AG08396 (cell line): ENCODE results near the gene KCTD3.
A peak's percentile ranks its signal among the peaks of the same experiment; 100 is the strongest.

Experiments
- DNase-seq: peaks from one replicate; pipeline ENCODE4 v3.0.0; 2012; ENCODE audit warnings: low spot score, mixed read lengths

The KCTD3 gene

GRCh38 chr1:215566556-215567490 is at the start of gene KCTD3:
KCTD3 (plus strand) TSS chr1:215567304; CDS start chr1:215567686, 382 bp downstream.
- peak; percentile 81 for DNase-seq

GRCh38 chr1:215517441-215517891 is 49.6 kb upstream of the KCTD3 start:
- DNase-seq, result no peak

GRCh38 chr1:215518594-215518993 is 48.5 kb upstream of the KCTD3 start:
- no peak for DNase-seq

GRCh38 chr1:215521279-215521678 is 45.8 kb upstream of the KCTD3 start:
- DNase-seq, result no peak

DNA sequence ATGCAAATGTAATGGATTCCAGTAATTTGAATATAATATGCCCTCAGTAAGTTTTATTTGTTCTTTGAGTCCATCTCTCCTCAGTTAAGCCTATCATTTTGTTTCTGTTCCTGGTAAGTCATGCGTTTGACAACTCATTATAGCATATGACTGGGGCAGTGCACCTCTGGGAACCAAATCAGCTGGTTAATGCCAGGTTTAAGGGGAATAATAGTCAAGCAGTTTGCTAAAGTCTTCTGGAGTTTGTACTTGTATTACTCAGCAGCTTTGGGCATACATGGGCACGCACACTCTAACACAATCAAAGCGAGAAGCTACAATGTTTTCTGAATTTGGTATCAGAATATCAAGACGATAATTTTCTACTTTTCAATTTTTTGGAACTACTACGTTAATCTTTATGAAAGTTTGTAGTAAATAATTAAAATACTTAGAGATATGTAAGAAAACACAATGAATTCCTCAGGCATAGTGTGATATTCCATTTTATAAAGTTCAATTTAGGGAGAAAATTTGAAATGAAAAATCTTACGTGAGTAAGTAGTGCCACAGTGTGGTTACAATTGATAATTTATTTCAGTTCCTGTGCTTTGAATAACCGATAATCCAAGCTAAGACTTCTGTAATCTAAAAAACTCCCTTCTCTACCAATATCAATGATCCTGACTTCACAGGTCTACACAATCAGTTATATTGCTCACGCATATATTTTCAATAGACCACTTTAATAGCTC is 43.8 kb upstream of the KCTD3 start:
- no peak for DNase-seq

DNA sequence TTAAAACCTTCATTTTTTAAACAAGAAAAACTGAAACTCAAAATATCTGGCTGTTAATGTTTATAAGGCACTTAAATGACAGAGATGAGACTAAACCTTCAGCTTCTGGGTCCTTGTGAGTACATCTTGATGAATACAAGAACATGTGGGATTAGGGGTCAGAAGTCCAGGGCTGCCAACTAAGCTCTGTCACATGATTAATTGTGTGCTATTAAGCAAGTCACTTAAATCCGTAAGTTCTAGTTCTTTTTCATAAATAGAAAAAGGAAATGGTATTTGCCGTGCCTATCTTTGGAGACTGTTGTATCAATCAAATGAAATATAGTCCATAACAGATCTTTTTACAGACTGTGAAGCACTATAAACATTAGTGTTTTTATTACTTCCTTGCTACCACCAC is 43.2 kb upstream of the KCTD3 start:
- DNase-seq, result no peak

GRCh38 chr1:215526147-215526845 is 40.8 kb upstream of the KCTD3 start:
- peak; percentile 16 for DNase-seq

GRCh38 chr1:215526846-215527151 is 40.3 kb upstream of the KCTD3 start:
- DNase-seq, result no peak

- DNase-seq, result no peak
Measured at GRCh38 chr1:215529111-215529510, 38.0 kb upstream of the KCTD3 start.

GRCh38 chr1:215529571-215529970 is 37.5 kb upstream of the KCTD3 start:
- DNase-seq, result no peak

DNA sequence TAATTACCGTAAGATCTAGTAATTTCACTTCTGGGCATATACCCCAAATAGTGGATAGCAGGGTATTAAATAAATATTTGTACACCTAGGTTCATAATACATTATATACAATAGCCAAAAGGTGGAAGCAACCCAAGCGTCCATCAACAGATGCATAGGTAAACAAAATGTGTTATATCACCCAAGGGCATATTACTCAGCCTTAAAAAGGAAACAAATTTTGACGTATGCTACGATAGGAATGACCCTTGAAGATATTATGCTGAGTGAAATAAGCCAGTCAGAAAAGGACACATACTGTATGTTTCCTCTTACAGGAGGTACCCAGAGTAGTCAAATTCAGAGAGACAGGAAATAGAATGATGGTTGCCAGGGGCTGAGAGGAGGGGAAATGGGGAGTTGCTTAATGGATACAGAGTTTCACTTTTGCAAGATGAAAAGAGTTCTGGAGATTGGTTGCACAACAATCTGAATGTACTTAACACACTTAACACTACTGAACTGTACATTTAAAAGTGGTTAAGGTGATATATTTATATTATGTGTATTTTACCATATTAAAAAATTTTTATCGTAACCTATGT is 36.6 kb upstream of the KCTD3 start:
- DNase-seq, result no peak

DNA sequence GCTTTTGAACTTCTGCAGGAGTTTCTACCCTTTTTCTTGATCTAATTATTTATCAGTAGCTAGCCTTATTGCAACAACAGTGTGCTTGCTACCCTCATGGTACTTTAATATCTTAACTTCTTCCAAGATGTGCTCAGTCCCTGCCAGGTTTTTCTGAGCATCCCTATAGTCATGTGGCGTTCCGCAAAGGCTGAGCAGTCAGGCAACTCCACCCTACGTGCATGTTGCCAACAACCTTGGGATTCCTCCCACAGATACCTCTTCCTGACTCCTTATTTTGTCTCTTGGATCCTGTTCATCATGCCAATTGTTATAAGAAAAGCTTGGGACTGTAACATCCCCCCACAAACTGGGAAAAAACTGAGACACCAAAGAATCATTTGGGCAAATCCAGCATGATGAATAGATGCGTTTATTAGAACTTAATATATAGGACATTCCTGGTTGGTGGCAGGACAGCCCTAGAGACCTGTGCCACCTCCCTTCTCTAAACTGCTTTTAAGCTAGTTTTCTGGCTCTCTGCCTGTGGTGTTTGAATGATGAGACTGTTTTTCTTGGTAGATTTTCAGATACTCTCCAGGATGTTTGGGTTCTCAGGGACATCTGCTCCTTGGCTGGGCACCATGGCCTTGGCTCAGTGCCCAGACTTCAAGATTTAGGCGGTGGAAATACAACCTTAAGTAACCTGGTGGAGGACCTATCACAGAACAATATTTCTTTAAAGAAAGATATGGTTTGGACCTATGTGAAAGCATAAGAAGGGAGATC is 27.1 kb upstream of the KCTD3 start:
- DNase-seq, result no peak

- DNase-seq, result no peak
Measured at GRCh38 chr1:215542301-215542700, 24.8 kb upstream of the KCTD3 start.

DNA sequence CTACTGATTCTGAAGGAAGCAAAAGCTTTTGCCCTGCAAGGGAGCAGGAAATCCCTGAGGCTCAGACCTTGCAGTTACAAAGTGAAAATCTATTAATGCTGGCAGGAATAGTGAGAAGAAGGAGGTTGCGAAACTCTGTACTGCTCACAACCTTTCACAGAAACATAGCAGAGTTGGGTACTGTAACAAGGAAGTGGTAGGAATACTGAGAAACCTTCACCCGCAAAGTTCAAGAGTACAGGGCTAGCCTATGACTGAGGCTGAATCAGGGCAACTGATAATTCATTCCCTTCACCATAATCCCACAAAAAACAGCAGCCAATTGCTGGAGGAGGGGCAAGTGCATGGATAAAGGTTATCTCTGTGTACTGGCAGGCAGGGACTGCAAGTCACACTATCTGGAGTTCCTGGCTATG is 23.9 kb upstream of the KCTD3 start:
- no peak for DNase-seq

GRCh38 chr1:215543806-215544205 is 23.3 kb upstream of the KCTD3 start:
- DNase-seq, result no peak

DNA sequence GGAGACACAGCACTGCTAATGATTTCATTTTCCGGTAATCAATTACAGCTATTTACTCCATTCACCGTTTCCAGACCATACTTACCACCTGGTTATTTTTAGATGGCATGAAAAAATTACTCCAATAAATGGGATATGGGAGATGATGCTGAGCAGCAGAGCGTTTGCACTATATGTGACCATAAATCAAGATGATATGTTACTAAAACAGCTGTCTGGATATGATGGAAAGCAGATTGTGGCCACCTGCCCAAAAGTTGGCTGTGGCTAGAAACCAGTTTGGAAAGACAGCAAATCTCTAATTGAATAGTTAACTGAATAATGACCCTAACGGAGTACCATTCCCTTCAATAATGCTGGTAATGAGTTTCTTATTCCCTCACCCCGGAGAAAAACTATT is 22.5 kb upstream of the KCTD3 start:
- DNase-seq, result no peak

GRCh38 chr1:215545096-215545495 is 22.0 kb upstream of the KCTD3 start:
- DNase-seq, result no peak

- DNase-seq, result no peak
Measured at GRCh38 chr1:215547011-215547410, 20.1 kb upstream of the KCTD3 start.

DNA sequence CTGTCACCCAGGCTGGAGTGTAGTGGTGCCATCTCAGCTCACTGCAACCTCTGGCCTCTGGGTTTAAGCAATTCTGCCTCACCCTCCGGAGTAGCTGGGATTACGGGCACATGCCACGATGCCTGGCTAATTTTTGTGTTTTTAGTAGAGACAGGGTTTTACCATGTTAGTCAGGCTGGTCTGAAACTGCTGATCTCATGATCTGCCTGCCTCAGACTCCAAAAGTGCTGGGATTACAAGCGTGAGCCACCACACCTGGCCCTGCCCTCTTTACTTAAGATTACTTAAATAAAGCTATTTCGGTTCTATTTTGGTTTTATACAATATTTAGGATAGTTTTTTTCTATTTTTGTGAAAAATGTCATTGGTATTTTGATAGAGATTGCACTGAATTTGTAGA is 15.3 kb upstream of the KCTD3 start:
- no peak for DNase-seq

GRCh38 chr1:215554865-215555264 is 12.2 kb upstream of the KCTD3 start:
- DNase-seq, result no peak

DNA sequence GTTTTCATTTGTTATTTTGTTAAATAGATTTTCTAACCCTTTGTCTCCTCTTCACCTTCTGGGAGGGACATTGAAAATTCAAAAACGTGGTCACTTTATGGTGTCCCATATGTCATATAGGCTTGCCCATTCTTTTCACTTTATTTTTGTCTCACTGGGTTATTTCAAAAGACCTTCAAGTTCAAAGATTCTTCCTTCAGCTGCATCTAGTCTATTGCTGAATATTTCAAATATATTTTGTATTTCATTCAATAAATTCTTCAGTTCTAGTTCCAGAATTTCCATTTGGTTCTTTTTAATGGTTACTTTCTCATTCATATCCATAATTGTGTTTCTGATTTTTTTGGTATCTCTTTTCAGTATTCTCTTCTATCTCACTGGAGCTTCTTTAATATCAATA is 11.6 kb upstream of the KCTD3 start:
- no peak for DNase-seq

DNA sequence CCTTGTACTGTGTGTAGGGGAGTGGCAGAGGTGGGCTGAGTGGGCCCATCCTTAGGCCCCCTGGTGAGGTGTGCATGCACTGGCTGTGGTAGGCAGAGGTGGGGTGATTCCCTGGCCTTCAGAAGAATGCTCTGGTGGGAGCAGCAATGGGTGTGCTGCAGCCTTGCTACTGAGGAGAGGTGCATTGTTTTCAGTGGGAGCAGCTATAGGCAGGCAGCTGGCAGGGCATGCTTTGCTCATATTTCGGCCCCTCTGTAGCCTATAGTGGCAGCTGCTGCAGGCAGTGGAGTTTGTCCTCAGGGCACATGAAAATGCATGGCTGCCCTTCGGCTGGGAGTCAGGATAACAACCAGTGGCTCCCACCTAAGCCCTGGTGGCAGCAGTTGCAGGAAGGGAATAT is 10.1 kb upstream of the KCTD3 start:
- no peak for DNase-seq
